MCF 10A (cell line): ENCODE measurements around the gene TSPAN3. TPM values are rescaled to one million over a fixed set of nuclear protein-coding genes. Genes with fewer than 3 reads are reported as not detected.

ENCODE experiments used
- BruUV-seq: library from RNA; stranded (reverse); fragments of 400-500 nt; replicated peaks from 2 replicates; lab custom pipeline; 2021; lab: Mats Ljungman, UMichigan
- CTCF ChIA-PET: fragments of 300-600 bp; sonication (Branson Sonifier 250); formaldehyde crosslinking; extraction: SDS; loops from one replicate; lab custom pipeline; 2021; ENCODE audit warnings: antibody characterized with exemption, inconsistent platforms; lab: Yijun Ruan, JAX
- POLR2A ChIA-PET: fragments of 300-600, 350-650 bp; sonication (Branson Sonifier 250); formaldehyde crosslinking; extraction: SDS; loops from one replicate; lab custom pipeline; 2020; ENCODE audit warnings: antibody characterized with exemption, inconsistent platforms; lab: Yijun Ruan, JAX
- DNase-seq: peaks from one replicate; pipeline ENCODE4 v3.0.0-alpha.2; 2018; ENCODE audit not compliant: unreplicated experiment
- H3K27ac Mint-ChIP-seq: one replicate; pipeline ENCODE4 v1.8.0; 2022; ENCODE audit warnings: mild to moderate bottlenecking, low read depth, mixed read lengths; ENCODE audit not compliant: unreplicated experiment
- H3K27me3 Mint-ChIP-seq: one replicate; pipeline ENCODE4 v1.8.0; 2022; ENCODE audit warnings: mixed read lengths; ENCODE audit not compliant: insufficient read depth, unreplicated experiment
- H3K36me3 Mint-ChIP-seq: one replicate; pipeline ENCODE4 v1.8.0; 2022; ENCODE audit warnings: mild to moderate bottlenecking, moderate library complexity, mixed read lengths; ENCODE audit not compliant: insufficient read depth, unreplicated experiment
- H3K4me1 Mint-ChIP-seq: one replicate; pipeline ENCODE4 v1.8.0; 2022; ENCODE audit warnings: mixed read lengths; ENCODE audit not compliant: insufficient read depth, unreplicated experiment
- H3K4me3 Mint-ChIP-seq: one replicate; pipeline ENCODE4 v1.8.0; 2022; ENCODE audit warnings: mild to moderate bottlenecking, moderate library complexity, mixed read lengths; ENCODE audit not compliant: unreplicated experiment
- H3K9me3 Mint-ChIP-seq: one replicate; pipeline ENCODE4 v1.8.0; 2022; ENCODE audit warnings: mixed read lengths; ENCODE audit not compliant: unreplicated experiment
- intact Hi-C: fragments of 100-400 bp; cut with micrococcal nuclease; formaldehyde crosslinking; loops from 2 replicates; pipeline ENCODE4 v1.14.1; 2022
- total RNA-seq: library from RNA; stranded (reverse); gene quantifications from 2 replicates; pipeline ENCODE4 v1.2.3, GENCODE V29; 2022
- TF ChIP-seq, protein P1 (sequence below): fragments of 200-600 bp; IDR thresholded peaks from one replicate; pipeline ENCODE4 v1.8.0; 2022; ENCODE audit warnings: antibody characterized with exemption, mild to moderate bottlenecking; ENCODE audit not compliant: unreplicated experiment

TSPAN3 gene
- total RNA-seq, 1 experiment from 2014 or later = 96.6 TPM

DNA sequence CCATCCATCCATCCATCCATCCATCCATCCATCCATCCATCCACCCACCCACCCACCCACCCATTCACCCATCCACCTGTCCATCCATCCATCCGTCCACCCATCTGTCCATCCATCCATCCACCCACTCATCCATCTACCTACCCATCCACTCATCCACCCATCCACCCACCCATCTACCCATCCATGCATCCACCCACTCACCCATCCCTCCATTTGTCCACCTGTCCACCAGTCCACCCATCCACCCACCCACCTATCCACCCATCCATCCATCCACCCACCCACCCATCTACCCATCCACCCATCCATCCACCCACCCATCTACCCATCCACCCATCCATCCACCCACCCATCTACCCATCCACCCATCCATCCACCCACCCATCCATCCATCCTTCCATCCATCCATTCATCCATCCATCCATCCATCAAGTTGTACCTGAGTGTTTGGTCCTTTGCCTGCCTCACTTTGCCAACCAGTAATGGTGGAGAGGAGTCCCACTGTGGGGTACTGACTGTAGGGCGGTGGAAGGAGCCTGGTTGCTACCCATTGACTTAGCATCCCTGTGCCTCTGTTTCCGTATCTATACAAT is 58.7 kb downstream of the TSPAN3 start:
- TF ChIP-seq, protein P1, sequence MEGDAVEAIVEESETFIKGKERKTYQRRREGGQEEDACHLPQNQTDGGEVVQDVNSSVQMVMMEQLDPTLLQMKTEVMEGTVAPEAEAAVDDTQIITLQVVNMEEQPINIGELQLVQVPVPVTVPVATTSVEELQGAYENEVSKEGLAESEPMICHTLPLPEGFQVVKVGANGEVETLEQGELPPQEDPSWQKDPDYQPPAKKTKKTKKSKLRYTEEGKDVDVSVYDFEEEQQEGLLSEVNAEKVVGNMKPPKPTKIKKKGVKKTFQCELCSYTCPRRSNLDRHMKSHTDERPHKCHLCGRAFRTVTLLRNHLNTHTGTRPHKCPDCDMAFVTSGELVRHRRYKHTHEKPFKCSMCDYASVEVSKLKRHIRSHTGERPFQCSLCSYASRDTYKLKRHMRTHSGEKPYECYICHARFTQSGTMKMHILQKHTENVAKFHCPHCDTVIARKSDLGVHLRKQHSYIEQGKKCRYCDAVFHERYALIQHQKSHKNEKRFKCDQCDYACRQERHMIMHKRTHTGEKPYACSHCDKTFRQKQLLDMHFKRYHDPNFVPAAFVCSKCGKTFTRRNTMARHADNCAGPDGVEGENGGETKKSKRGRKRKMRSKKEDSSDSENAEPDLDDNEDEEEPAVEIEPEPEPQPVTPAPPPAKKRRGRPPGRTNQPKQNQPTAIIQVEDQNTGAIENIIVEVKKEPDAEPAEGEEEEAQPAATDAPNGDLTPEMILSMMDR = no peak
- intact Hi-C loops = no loop called here
- Mint-ChIP-seq H3K4me3 (no peak overlapping the region), H3K4me1 (no peaks in the 10 kb centered on the region), H3K9me3 (no peaks in the 10 kb centered on the region), H3K27ac (no peak overlapping the region), H3K27me3 (no peaks in the 10 kb centered on the region), H3K36me3 (no peaks in the 10 kb centered on the region)
- ChIA-PET CTCF (interaction anchor here (0.8 kb wide), 1 partner anchor 10 kb away, joined by 3 read pairs; no protein-coding TSS in a partner anchor), POLR2A (no interaction called here)
- DNase-seq = no peak
- no TSS peak for BruUV-seq

- ChIA-PET POLR2A (no interaction called here), CTCF (interaction anchor here (0.6 kb wide), 1 partner anchor 788 kb away, joined by 3 read pairs; no protein-coding TSS in a partner anchor)
- H3K36me3 Mint-ChIP-seq = no peaks in the 10 kb centered on the region
- no peaks in the 10 kb centered on the region for H3K4me1 Mint-ChIP-seq
- H3K27me3 Mint-ChIP-seq = no peaks in the 10 kb centered on the region
- TF ChIP-seq, protein P1 = no peak
- intact Hi-C loops = no loop called here
- BruUV-seq = no TSS peak
- H3K27ac Mint-ChIP-seq = no peak overlapping the region
- H3K9me3 Mint-ChIP-seq = no peaks in the 10 kb centered on the region
- no peak overlapping the region for H3K4me3 Mint-ChIP-seq
- DNase-seq = no peak
Observed at GRCh38 chr15:77010857-77011256, 60.1 kb downstream of the TSPAN3 start.

DNA sequence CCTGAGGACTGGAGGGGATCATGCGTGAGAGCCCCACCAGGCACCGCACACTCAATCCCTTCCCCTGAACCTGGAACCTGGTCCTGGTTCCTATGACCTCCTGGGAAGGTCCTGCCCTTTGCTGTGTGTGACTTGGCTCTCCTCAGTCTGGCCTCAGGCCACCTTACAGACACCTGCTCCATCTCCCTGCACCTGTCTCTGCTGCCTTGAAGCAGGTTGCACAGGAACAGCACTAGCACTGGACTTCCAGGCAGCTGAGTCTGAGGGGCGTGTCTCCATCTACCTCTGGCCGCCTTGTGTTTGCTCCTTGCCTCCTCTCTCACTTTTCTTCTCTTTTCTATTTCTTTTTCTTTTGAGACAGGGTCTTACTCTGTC is 60.6 kb downstream of the TSPAN3 start:
- H3K9me3 Mint-ChIP-seq = no peaks in the 10 kb centered on the region
- H3K4me1 Mint-ChIP-seq = no peaks in the 10 kb centered on the region
- TF ChIP-seq, protein P1 = no peak
- CTCF ChIA-PET = no interaction called here
- intact Hi-C loops = no loop called here
- POLR2A ChIA-PET = no interaction called here
- no peak for DNase-seq
- H3K36me3 Mint-ChIP-seq = no peaks in the 10 kb centered on the region
- no peak overlapping the region for H3K4me3 Mint-ChIP-seq
- H3K27ac Mint-ChIP-seq = no peak overlapping the region
- BruUV-seq = no TSS peak
- H3K27me3 Mint-ChIP-seq = no peaks in the 10 kb centered on the region

DNA sequence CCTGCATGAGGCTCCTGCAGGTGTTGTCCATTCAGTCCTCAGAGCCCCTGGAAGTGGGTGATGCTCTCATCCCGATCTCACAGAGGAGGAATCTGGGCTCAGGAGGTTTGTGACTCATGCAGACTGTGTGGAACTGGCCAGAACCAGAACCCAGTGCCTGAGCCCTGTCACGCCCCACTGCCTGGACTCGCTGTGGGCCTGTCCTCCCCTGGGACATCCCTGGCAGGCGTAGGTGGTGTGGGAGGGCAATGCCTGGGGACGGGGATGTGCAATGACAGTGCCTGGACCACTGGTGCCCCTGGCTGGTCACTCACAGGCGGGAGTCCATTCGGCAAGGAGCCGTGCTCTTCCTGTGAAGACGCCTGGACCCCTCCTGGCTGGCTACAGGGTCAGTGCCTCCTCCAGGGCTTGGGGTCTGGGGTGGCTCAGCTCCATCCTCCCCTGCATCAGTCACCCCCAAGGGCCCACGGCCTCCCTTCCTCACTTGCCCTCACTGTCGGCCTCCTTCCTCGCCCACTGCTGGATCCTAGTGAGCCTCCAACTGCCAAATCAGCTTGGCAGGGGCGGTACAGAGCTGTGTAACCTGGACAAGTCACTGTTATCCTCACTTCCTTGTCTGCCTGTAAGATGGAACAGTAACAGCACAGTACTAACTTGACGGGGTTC is 61.1 kb downstream of the TSPAN3 start:
- ChIA-PET CTCF (interaction anchor here (0.6 kb wide), 1 partner anchor 9 kb away, joined by 3 read pairs; no protein-coding TSS in a partner anchor), POLR2A (interaction anchor here (0.6 kb wide), 1 partner anchor 24 kb away, joined by 3 read pairs; no protein-coding TSS in a partner anchor)
- BruUV-seq = no TSS peak
- Mint-ChIP-seq H3K4me1 (no peaks in the 10 kb centered on the region), H3K27ac (no peak overlapping the region), H3K4me3 (no peak overlapping the region), H3K27me3 (peaks cover under 1% of the 10 kb centered on the region), H3K9me3 (no peaks in the 10 kb centered on the region), H3K36me3 (no peaks in the 10 kb centered on the region)
- no peak for DNase-seq
- TF ChIP-seq, protein P1 = no peak
- intact Hi-C loops = no loop called here
